SIG-M5 (cell line): ENCODE measurements around the gene CPNE5.

Experiments
- DNase-seq: peaks from one replicate; lab custom pipeline; 2025; lab: John Stamatoyannopoulos, UW

CPNE5 gene

DNA sequence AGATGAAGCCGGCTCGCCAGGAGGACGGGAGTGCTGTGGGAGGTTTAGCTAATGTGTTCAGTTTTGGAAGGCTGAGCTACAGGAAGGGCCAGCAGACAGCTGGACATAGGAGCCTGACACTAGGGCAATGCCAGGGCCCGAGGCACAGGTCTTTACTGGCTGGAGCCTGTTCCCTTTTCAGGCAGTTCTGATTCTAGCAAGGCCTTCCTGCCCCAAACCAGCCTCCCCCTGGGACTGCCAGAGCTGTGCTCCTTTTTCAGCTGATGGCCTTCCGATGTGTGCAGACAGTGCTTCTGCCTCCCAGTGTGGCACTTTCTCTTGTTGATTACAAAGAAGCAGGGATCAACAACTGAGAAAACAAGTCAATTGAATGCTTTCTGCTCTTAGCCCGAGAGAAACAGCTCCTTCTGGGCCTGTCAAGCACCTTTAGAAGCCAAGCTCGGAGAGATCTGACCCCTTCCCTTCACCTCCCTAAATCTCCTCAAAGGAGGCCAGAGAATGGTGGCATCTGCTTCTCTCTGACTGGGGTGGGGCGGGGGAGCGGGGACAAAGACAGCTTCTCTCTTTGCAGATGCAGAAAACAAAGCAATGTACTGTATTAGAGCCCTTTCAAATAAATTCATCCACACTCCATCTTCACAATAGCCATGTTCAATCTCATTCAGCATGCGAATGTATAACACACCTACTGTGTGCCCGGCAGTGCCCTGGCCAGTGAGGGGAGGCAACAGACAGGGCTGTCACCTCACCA is 78.4 kb downstream of the CPNE5 start:
- no peak for DNase-seq

DNA sequence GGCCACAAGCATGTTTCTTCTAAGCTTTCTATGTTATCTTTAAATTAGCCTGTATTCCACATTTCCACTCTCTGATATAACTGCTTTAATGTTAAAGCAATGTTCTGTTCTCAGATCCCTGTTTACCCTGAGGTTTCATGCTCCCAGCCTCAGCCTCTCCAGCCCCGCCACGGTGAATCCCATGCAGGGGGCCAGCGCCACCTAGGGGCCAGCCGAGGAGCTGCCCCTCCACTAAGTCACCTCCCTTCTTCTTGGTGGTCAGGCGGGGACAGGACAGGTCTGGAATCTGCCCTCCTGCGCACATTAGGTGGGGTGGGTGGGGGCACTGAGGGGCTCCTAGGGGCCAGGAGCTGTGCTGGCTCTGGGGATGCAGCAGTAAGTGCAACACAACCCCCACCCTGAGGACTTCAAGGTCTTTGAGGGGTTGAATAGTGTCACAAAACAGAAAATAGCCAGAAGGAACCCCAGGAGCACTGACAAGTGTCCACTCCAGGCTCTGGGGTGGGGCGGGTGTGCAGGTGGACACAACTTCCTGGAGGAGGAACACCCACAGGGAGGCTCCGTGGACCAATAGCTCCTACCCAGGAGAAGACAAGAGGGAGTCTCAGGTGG is 80.0 kb downstream of the CPNE5 start:
- DNase-seq: no peak

DNA sequence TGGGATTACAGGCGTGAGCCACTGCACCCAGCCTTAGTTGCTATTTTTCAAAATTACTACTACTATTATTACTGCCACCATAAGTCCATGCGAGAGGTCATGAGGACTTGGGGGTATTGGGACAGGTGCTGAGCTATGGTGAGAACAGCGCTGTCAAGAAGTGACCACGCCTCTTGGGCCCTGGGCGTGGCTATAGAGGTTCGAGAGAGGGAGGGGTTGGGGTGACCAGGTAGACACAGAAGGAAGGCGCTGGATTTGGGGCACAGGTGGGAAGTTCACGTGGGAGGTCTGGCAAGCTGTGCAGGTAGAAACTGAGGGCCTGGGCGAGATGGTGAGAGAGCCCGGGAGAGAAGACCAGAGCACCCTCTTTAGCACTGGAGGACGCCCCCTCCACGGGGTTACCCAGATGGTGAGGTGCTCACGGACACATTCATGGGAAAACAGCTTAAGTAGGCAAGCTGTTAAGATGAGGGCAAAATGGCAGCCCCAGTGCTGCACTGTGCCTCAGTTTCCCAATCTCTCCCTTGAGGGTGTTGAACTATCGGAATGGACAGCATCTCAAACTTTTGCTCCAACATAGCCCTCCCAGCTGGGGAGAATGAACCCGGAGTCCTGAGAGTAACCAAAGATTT is 80.6 kb downstream of the CPNE5 start:
- no peak for DNase-seq

DNA sequence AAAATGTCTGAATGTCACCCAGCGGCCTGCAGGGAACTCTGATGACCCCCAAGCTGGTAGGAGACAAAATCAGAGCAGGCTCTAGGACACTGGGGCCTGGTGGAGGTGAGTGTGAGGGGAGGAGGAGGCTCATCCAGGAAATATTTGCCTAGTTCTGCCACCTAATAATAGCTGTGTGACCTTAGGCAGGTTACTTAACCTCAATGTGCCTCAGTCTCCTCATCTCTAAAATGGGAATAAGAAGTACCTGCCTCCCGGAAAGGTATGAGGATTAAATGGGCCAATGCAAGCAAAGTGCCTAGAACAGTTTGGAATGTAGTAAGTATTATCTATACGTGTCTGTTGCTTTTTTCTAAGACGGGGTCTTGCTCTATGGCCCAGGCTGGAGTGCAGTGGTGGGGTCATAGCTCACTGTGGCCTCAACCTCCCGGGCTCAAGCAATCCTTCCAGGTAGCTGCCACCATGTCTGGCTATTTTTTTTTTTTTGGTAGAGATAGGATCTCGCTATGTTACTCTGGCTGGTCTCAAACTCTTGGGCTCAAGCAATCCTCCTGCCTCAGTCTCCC is 81.2 kb downstream of the CPNE5 start:
- DNase-seq: no peak

DNA sequence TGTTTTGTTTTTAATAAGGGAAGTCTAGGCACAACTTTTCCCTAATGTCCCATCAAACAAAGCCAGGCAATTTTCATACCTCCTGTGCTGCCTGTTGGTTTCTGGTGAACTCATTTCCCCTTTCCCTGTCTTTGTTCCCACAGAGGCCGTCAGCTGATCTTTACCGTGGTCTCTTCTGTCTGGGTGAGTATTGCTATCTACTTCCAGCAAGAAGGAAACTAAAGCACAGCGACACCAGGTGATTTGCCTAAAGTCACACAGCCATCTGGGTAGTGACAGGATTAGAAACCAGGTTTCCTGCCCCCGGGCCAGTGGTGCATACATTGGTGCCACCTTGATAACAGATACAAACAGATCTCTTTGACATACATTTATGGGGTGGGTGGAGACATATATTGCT is 82.0 kb downstream of the CPNE5 start:
- no peak for DNase-seq

DNA sequence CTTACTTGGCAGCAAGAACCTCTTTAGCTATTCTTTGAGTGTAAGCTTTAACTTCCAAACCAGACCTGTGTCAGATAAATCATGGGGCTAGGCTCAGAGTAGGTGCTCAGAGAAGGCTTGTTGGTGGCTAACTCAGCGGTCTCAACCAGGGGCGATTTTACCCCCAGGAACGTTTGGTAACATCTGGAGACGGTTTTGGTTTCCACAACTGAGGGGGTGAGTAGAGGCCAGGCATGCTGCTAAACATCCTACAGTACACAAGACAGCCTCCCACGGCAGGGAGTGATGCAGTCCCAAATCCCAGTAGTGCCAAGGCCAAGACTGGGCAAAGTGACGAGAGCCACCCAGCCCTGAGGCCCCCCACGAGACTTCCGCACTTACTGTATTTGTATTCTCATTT is 82.5 kb downstream of the CPNE5 start:
- DNase-seq: no peak

DNA sequence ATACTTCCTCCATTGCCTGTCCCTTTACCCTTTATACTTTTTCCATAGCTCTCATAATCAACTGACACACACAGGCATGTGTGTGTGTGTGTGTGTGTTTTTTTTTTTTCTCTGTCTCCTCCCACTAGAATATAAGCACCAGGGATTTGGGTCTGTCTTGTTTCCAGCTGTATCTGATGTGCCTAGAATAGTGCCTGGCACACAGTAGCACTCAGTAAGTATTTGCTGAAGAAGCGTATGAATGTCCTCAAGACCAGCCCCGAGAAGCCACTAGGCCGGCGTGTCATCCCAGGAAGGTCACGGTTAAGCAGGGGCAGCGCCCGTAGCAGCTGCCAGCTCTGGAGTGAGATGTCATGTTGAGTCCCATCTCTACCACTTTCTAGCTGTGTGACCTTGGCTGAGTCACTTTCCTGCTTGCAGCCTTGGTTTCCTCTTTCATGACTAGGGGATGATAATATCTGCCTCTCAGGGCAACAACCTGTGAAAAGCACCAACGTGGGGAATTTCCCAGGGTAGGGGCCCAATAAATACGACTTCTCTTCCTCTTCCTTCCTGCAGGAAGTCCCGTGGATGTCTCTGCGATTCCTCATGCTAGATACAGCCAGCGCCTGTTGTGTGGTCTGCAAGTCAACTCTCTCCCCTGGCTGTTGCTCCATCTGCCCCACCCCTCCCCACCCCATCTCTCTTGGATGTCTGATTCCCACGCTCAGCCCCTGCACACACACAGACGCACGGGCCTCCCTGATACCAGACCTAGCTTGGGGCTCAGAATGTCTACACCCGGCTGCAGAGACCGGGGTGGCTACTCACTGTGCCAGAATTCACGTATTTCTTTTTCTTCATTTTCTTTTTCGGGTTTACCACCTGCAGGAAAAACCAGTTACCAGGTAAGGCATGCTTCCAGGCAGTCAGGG is 83.6 kb downstream of the CPNE5 start:
- no peak for DNase-seq

DNA sequence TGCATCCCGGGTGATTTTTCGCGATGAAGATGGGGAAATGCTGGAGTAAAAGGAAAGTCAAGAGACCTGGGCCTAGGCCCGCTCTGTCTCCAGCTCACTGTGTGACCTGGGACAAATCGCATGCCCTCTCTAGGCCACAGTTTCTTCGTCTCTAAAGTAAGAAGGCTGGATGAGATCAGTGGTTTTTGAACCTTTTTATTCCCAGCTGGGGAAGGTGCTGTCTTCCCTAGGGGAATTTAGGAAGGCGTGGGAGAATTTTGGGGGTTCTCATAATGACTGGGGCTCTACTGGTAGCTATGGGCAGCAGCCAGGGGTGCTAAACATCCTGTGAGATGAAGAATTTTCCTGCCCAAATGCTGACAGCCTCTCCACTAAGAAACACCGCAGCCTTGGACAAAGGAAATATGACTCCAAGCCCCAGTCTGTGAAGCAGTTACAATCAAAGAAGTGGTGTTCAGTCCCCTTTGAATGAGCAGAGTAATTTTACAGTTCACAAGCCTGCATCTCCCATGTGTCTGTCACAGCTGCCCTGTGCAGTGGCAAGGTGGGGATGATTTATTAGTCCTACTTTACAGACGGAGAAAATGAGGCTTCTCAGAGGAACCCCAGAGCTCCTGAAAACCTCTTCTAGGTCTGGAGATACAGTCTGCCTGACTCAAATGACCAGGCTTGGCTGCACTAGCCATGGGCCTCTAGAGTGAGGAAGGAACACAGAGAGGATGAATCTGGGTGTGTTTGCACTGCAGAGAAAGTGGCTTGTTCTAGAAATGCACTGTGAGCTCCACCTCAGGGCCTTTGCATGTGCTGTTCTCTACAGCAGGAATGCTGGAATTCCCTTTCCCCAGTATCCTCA is 84.4 kb downstream of the CPNE5 start:
- DNase-seq: no peak

DNA sequence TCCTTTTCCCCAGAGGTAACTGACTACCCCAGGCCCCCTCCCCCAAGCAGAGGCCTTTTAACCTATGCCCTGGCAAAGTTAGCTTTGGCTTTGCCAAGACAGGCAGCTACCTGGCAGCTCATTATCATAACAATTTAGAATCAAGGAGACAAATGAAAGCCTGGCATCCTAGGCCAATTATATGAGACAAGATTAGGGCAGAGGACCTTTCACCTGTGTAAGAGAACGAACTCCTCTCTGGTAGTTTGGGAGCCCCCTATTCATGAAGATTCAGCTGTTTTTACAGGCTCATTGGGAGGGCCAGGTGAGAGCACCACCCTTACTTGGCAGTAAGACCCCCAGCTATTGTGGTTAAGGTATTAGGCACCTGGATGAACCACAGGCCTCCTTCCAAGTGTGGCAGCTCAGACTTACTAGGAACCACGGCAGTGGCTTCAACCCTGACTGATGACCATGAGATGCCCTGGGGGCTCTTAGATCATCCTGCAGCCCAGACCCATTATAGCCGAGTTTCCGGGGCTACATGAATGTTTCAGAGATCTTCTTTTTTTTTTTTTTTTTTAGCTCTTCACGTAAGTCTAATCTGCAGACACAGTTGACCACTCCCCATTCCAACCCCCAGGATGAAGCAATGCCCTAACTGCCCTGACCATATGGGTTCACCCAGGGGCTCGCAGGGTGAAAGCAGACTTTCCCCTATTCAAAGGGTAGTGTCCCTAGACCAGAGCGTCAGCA is 85.4 kb downstream of the CPNE5 start:
- DNase-seq: no peak

DNA sequence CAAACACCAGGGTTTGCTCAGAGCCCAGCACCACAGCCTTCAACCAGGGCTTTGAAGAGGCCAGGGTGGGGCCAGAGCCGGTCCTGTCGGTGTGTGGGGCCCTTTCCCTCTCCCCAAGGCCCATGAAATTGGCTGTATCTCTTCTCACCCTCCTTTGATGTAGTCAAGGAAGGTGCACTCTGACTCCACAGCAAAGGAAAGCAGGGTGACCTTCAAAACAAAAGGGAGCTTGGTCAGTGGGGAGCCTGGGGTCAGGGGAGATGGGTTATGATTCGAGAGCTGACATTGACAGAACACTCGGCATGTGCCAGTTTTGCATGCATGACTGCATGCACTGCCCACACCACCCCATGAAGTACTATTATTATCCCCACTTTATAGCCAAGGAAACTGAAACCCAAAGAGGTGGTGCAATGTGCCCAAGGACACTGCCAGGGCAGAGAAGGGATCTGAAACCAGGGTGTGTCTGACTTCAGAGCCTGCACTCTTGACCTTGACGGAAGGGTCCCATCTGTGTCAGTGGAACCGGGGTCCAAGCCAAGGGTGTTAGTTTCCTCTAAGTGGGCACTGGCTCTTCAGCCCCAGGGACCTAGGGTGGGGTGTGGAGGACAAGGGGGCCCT is 86.2 kb downstream of the CPNE5 start:
- DNase-seq: no peak

DNA sequence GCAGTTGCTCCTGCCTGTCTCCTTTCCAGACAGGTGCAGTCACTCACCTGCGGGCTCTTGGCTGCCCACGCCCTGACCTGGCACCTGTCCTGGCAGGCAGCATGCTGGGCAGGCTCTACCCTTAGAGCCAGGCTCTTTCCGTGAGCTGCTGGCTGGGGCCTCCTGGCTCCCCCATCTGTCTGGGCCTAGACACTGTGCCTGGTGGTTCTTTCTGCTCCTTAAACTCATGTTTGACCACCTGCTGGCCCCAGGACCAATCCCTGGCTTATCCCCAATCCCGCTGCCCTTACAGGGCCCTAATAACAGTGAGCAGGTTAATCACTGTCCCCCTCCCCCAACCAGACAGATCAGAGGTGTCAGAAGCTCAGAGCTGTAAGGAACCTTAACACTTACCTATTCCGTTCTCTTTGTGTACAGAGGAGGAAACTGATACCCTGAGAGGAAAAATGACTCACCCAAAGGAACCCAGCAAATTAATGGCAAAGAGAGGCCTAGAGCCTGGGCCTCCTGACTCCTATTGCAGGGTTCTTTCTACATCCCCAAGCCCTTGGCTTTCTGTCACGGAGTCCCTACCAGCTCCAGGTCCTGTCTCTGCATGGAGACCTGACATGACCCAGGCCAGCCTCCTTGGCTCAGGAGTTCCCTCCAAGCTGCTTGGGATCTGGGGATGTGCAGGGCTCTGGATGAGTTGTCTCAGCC is 86.9 kb downstream of the CPNE5 start:
- DNase-seq: no peak

DNA sequence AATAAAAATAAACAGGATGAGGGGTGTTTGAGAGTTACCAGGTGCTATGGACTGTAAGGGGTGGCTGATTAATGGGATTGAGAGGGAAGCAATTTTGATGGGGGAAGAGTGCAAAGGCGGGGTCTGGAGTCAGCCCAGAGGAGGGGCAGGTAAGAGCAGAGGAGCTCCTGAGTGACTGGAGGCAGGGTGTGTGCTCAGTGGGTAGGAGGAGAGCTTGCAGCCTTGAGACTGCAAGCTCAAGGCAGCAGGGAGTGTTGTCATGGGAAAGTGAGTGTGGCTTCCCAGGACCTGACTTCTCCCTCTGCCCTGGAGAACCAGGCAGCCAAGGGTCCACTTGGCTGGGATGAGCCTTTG is 87.4 kb downstream of the CPNE5 start:
- DNase-seq: no peak

DNA sequence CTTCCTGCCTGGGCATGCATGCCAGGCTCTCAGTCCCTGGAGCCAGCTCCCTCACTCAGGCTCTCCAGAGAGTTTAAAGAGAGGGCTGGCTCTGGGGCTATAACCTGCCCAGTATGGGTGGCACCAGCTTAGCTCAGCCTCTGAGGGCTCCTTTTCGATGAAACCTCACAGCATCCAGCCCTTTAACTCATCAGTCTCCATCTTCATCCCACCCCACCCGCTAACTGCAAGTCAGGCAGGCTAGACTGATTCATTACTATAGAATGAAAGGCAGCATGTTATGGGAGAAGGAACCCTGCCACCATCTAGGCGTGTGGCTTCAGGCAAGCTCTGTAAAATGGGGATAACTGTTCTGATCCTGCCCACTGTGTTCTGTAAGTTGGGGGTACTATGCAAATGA is 88.2 kb downstream of the CPNE5 start:
- DNase-seq: no peak

DNA sequence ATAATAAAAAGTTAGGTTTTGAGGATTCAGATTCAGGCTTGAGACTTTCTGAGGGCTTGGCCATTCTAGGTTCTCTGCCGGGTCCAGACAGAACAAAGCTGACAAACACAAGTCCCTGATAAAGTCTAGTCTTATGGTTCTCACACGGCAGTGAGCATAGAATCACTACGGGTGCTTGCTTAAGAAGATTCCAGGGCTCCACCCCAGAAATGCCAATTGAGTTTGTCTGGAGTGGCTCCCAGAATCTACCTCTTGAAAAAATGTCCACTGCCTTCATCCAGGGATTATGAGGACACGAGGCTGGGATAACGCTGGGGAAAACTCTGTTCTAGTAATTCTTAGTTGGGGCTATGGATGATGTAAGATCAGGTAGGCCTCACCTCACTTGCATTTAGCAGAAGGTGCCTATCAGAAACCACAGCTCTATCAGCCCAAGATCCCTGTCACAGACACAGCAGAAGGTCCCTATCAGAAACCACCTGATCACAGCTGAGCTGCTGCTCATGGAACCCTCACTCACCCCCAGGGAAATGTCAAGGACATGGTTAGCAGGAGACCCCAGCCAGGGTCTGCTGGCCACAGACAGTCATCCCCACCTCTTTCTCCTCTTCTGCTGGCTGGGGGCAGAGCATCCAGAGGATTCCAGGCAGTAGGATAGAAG is 89.3 kb downstream of the CPNE5 start:
- no peak for DNase-seq

DNA sequence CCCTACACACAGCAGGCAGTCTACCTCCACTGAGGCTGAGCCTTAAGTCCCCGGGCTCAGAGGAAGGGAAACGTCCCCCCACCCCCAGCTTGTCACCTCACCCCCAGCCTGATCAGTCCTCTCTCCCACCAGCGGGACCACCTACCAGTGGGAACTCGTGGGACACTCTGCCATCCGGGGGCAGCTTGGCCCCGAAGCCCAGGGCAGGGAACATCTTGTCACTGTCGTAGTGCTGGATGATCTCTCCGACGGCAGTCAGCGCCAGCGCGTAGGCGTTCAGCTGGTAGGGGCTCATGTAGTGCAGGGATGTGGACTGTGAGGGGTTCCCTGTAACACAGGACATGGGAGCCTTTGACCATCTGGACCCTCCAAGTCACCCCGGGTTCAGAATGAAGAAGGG is 93.0 kb downstream of the CPNE5 start:
- no peak for DNase-seq

DNA sequence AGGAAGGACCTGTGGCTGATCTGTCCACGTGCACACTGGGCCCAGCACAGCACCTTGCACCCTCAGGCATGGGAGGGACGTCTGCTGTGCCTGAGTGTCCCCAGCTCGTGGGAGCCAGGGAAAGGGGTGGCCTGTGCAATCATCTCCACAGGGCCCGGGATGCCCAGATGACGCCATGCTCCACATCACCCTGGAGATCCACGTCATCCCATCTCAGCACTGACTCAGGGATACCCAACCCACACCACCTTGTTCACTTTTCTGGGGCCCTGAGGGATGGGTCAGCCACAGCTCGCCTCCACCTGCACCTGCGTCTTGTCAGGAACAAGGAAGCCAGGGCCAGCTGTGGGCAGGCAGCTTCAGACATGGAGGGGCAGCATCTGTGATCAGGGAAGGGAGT is 93.4 kb downstream of the CPNE5 start:
- DNase-seq: no peak

DNA sequence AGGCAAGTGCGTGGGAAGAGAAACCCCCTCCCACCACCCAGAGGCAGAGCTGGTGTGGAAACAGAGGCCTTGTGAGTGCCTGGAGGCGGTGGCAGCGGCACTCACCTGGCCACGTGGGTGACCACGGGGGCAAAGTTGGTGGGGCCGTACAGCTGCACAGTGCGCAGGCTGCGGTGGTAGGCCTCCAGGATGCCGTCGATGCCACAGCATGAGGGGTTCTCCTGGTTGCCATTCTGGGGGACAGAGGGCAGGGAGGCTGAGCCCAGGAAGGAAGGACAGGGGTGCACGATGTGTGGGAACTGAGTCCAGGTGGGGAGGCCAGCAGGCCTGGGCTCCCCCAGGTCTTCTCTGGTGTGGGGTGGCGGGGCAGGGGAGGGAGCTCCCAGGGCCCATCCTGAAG is 94.0 kb downstream of the CPNE5 start:
- DNase-seq: no peak

DNA sequence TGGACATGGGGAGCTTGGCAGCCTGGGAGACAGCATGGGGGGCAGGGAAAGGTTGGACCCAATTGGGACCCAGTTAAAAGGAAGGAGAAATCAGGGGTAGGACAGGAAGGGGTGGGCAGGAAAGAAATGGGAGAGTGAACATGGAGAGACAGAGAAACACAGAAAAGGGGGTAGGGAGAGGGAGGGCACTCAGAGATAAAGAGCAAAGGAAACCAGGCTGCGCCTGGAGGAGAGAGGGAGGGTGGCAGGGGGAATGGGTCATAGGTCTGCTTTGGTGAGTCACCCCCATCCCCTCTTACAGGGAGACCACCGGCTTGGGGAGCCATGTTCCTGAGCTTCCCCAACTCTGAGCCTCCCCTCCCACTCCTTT is 95.0 kb downstream of the CPNE5 start:
- DNase-seq: no peak
